GM12878 (cell line): ENCODE results near the gene GPR171.

Source experiments
- CBX3 ChIP-seq: fragments of 200-600 bp; sonication (generic); IDR thresholded peaks from 2 replicates; pipeline ENCODE4 v1.6.1; 2016; ENCODE audit warnings: low read depth, borderline replicate concordance
- CBX5 ChIP-seq: sonication (generic); IDR thresholded peaks from 2 replicates; pipeline ENCODE4 v1.6.1; 2016; ENCODE audit warnings: low read depth, moderate library complexity, mild to moderate bottlenecking, inconsistent platforms
- CEBPB ChIP-seq, 2 experiments: fragments of 150-350 bp in 1 of 2; IDR thresholded peaks; 2 replicates each; pipeline ENCODE4 v1.6.1; 2012 to 2014; ENCODE audit warnings: low read depth in 2 of 2, low read length in 2 of 2, borderline replicate concordance in 1 of 2, inconsistent platforms in 1 of 2
- CTCF ChIP-seq, 3 experiments: IDR thresholded peaks in 2 of 3; conservative IDR thresholded peaks in 1 of 3; 2 replicates each; pipeline ENCODE4 v1.5.1; 2011; ENCODE audit warnings: low read depth in 3 of 3, low read length in 3 of 3, mild to moderate bottlenecking in 3 of 3, control low read depth in 2 of 3, moderate library complexity in 2 of 3, inconsistent platforms in 1 of 3, mixed read lengths in 1 of 3; ENCODE audit not compliant: control insufficient read depth in 2 of 3, insufficient read depth in 1 of 3; ENCODE audit errors: extremely low read depth in 1 of 3
- EGR1 ChIP-seq, 2 experiments: IDR thresholded peaks; 1 replicate in 1 of 2; 2 replicates in 1 of 2; pipeline ENCODE4 v1.6.1; 2011 to 2012; ENCODE audit warnings: low read depth in 2 of 2, low read length in 2 of 2, borderline replicate concordance in 1 of 2, mild to moderate bottlenecking in 1 of 2, moderate library complexity in 1 of 2
- EZH2 ChIP-seq: IDR thresholded peaks from 2 replicates; pipeline ENCODE4 v1.6.1; 2012; ENCODE audit warnings: low read depth, mild to moderate bottlenecking, control low read depth, inconsistent platforms, low read length, borderline replicate concordance; ENCODE audit not compliant: control insufficient read depth
- HCFC1 ChIP-seq: fragments of 150-350 bp; IDR thresholded peaks from 2 replicates; pipeline ENCODE4 v1.6.1; 2014; ENCODE audit warnings: low read length
- NFXL1 ChIP-seq: fragments of 450-650 bp; IDR thresholded peaks from 2 replicates; pipeline ENCODE4 v1.6.1; 2017; ENCODE audit warnings: antibody characterized with exemption, mild to moderate bottlenecking, borderline replicate concordance
- POLR2AphosphoS5 ChIP-seq: IDR thresholded peaks from 2 replicates; pipeline ENCODE4 v1.6.1; 2011; ENCODE audit warnings: mild to moderate bottlenecking, low read length, inconsistent platforms

GRCh38 chr3:151175952-151176351 is 27.1 kb downstream of the GPR171 start:
- TF ChIP-seq POLR2AphosphoS5 (no peak), CTCF (IDR thresholded peaks at IDR 0.05 in 2 of 3, conservative IDR thresholded peaks at IDR 0.05 in 1 of 3; ENCODE audit: control insufficient read depth in 2 of 3, extremely low read depth in 1 of 3, insufficient read depth in 1 of 3, low read depth in 3 of 3, low read length in 3 of 3) (no peak), CBX5 (no peak), HCFC1 (no peak), EGR1 (IDR thresholded peaks at IDR 0.05; ENCODE audit: borderline replicate concordance in 1 of 2, low read depth in 2 of 2, low read length in 2 of 2) (no peak), NFXL1 (no peak), CEBPB (IDR thresholded peaks at IDR 0.05; ENCODE audit: borderline replicate concordance in 1 of 2, low read depth in 2 of 2, low read length in 2 of 2) (no peak), EZH2 (no peak), CBX3 (no peak)
